ENCODE data around the gene XPR1.
"Not testable (repeated sequence)": the region's sequence is repeated elsewhere in the genome, so short reads cannot be mapped to it uniquely, and the experiment has no call there.

- TF ChIP-seq CTCF, POLR2A (IDR thresholded peaks at IDR 0.05): not testable (repeated sequence)
These were observed 79.4 kb downstream of the XPR1 start for GRCh38 chr1:180711260-180711659.
